ENCODE results near the gene OSMR. TPM values are rescaled to one million over a fixed set of nuclear protein-coding genes. Genes with fewer than 3 reads are reported as not detected.
A peak's percentile ranks its signal among the peaks of the same experiment; 100 is the strongest.

The OSMR gene
- total RNA-seq, 1 donor from 2014 or later: 47.0 TPM

DNA sequence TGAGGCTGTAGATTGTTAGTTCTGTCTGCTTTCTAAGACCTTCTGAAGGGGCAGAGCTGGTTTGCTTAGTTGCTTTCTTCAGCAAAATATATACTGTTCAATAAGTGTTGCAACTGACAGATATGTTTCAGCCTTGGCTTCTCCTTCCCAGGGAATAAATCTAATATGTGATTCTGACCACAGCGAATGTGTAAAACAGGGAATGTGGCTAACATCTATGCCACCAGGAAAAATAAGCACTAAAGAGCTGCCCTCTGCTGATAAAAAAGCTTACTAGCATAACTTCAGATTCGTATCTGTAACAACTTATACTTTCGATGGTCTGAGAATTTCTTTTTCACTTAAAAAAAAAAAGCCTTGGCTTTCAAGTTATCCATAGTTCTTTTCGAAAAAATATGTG lies 13.0 kb upstream of the OSMR start:
- no peak for DNase-seq (ENCODE audit: low read depth)
- TF ChIP-seq, protein P1, sequence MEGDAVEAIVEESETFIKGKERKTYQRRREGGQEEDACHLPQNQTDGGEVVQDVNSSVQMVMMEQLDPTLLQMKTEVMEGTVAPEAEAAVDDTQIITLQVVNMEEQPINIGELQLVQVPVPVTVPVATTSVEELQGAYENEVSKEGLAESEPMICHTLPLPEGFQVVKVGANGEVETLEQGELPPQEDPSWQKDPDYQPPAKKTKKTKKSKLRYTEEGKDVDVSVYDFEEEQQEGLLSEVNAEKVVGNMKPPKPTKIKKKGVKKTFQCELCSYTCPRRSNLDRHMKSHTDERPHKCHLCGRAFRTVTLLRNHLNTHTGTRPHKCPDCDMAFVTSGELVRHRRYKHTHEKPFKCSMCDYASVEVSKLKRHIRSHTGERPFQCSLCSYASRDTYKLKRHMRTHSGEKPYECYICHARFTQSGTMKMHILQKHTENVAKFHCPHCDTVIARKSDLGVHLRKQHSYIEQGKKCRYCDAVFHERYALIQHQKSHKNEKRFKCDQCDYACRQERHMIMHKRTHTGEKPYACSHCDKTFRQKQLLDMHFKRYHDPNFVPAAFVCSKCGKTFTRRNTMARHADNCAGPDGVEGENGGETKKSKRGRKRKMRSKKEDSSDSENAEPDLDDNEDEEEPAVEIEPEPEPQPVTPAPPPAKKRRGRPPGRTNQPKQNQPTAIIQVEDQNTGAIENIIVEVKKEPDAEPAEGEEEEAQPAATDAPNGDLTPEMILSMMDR (IDR thresholded peaks at IDR 0.05; ENCODE audit: insufficient read depth, low read length, poor library complexity, severe bottlenecking): no peak
- no peaks in the 10 kb centered on the region for H3K36me3 ChIP-seq (ENCODE audit: control insufficient read depth, insufficient read depth, low read length)
- H3K27me3 ChIP-seq (ENCODE audit: control insufficient read depth, insufficient read depth, low read length): no peaks in the 10 kb centered on the region
- H3K4me3 ChIP-seq (ENCODE audit: low read depth, low read length): no peak overlapping the region

DNA sequence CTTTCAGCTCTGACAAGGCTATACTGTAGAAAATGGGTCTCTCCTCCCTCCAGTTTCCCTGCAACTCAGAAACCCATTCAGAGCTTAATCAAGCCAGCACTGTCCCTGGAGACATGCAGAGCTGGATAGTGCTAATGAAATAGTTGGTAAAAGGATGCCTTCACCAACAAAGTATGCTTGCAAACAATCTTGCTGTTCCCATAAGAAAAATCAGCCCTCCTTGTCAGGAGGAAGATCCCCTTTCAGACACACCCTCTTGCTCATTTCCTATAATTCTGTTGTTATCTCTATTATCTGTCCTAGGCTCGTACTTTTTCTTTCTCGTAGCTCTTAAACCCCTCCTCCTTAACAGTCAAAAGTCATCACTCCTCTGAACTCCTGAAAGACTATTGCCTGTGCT lies 9.9 kb upstream of the OSMR start:
- Histone ChIP-seq H3K4me3 (ENCODE audit: low read depth, low read length) (no peak overlapping the region), H3K27me3 (ENCODE audit: control insufficient read depth, insufficient read depth, low read length) (no peaks in the 10 kb centered on the region), H3K36me3 (ENCODE audit: control insufficient read depth, insufficient read depth, low read length) (no peaks in the 10 kb centered on the region)
- no peak for DNase-seq (ENCODE audit: low read depth)
- TF ChIP-seq, protein P1 (IDR thresholded peaks at IDR 0.05; ENCODE audit: insufficient read depth, low read length, poor library complexity, severe bottlenecking): no peak

DNA sequence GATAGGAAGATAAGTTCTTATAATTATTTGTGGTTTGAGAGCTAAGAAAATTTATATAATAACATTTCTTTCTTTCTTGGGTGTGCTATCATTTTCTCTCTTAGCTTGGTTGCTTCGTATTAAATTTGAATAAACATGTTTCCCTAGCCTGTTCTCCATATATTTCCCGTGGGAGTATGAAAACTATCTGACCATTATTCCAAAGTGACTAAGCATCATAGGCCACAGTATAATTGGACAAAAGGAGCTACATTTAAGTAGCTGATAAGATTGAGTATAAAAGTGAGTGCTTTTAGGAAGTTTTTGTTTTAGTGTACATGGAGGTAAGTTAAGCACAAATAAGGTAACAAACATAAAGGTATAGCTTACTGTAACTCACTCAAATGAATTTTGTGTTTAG lies 8.4 kb upstream of the OSMR start:
- Histone ChIP-seq H3K27me3 (ENCODE audit: control insufficient read depth, insufficient read depth, low read length) (no peaks in the 10 kb centered on the region), H3K36me3 (ENCODE audit: control insufficient read depth, insufficient read depth, low read length) (no peaks in the 10 kb centered on the region), H3K4me3 (ENCODE audit: low read depth, low read length) (no peak overlapping the region)
- no peak for DNase-seq (ENCODE audit: low read depth)
- TF ChIP-seq, protein P1 (IDR thresholded peaks at IDR 0.05; ENCODE audit: insufficient read depth, low read length, poor library complexity, severe bottlenecking): no peak

DNA sequence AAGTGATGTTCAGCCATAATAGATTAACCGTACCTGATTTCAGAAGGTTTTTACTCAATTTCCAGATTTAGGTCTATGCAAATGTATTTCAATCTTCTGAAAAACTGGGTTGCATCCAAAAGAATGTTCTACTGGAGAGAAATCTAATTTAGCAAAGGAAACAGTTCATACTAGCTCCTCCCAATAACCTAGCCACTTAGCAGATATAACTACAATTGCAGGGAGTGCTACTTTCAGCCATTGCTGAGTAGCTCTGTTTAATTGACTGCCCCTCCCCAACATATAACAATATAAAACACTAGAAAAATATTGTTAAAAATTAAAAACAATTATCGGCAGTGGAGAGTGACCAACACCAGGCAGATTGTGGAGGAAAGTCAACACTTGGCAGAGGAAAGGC lies 7.9 kb upstream of the OSMR start:
- DNase-seq (ENCODE audit: low read depth): no peak
- TF ChIP-seq, protein P1 (IDR thresholded peaks at IDR 0.05; ENCODE audit: insufficient read depth, low read length, poor library complexity, severe bottlenecking): no peak
- no peaks in the 10 kb centered on the region for H3K27me3 ChIP-seq (ENCODE audit: control insufficient read depth, insufficient read depth, low read length)

DNA sequence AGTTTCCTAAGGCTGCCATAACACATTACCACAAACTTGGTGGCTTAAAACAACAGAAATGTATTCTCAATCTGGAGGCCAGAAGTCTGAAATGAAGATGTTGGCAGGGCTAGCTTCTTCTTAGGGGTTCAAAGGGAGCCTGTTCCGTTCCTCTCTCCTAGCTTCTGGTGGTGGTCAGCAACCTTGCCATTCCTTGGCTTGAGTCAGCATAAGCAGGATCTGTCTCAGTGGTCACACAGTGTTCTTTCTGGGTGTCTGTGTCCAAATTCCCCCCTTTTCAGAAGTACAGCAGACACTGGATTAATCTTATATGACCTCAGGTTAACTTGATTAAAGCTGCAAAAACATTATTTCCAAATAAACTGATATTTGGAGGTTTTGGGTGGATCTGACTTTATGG lies 2.1 kb upstream of the OSMR start:
- no peak for DNase-seq (ENCODE audit: low read depth)
- Histone ChIP-seq H3K4me3 (ENCODE audit: low read depth, low read length) (no peak overlapping the region), H3K27me3 (ENCODE audit: control insufficient read depth, insufficient read depth, low read length) (no peaks in the 10 kb centered on the region), H3K36me3 (ENCODE audit: control insufficient read depth, insufficient read depth, low read length) (no peaks in the 10 kb centered on the region)
- TF ChIP-seq, protein P1 (IDR thresholded peaks at IDR 0.05; ENCODE audit: insufficient read depth, low read length, poor library complexity, severe bottlenecking): no peak

More for the DNA sequence above, 7.9 kb upstream of the OSMR start:
- H3K36me3 ChIP-seq (ENCODE audit: control insufficient read depth, insufficient read depth, low read length): no peaks in the 10 kb centered on the region
- H3K4me3 ChIP-seq (ENCODE audit: low read depth, low read length): no peak overlapping the region

DNA sequence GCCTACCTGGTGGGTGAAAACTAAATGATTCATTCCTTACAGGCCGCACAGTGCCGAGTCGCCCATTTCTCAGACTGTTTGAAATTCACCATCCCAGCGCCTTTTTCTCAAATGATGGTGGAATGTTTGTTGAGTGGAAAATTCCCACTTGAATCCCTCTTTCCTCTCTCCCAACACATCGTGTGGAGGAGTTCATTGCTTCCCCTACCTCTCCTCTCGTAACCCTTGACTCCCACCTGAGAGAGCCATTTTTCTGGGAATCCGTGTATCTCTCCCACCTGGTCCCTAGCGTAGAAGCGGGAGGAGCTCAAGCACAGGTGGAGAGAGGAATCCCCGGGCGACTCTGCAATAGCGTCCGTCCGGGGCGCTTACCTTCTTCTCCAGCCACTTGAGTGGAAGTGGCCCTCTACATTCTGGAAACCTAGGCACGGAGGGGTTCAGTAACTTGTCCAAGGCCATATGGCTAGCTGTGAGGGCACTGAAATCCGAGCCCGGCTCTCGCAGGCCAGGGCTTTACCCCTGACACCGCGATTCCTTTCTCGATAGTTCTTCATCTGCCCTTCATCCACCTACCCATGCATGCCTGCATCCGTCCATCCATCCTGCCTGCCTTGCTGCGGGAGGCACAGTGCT lies 683 bp downstream of the OSMR start:
- Histone ChIP-seq H3K36me3 (ENCODE audit: control insufficient read depth, insufficient read depth, low read length) (no peaks in the 10 kb centered on the region), H3K4me3 (ENCODE audit: low read depth, low read length) (peak overlapping the region; percentile 94), H3K27me3 (ENCODE audit: control insufficient read depth, insufficient read depth, low read length) (no peaks in the 10 kb centered on the region)
- TF ChIP-seq, protein P1 (IDR thresholded peaks at IDR 0.05; ENCODE audit: insufficient read depth, low read length, poor library complexity, severe bottlenecking): no peak
- DNase-seq (ENCODE audit: low read depth): no peak
